A673 (cell line): ENCODE measurements around the gene ZNF837. TPM values are rescaled to one million over a fixed set of nuclear protein-coding genes. Genes with fewer than 3 reads are reported as not detected.

ENCODE experiments used
- BruUV-seq: library from RNA; stranded (reverse); fragments of 400-500 nt; replicated peaks from 2 replicates; lab custom pipeline; 2021; lab: Mats Ljungman, UMichigan
- CTCF ChIA-PET: fragments of 300-600 bp; sonication (Branson Sonifier 250); formaldehyde crosslinking; loops from one replicate; lab custom pipeline; 2022; ENCODE audit warnings: antibody characterized with exemption; lab: Charles Lee
- POLR2A ChIA-PET: fragments of 300-600 bp; sonication (Branson Sonifier 250); formaldehyde crosslinking; loops from one replicate; lab custom pipeline; 2022; ENCODE audit warnings: antibody characterized with exemption; ENCODE audit not compliant: low non-redundant PET; lab: Charles Lee
- DNase-seq: peaks from one replicate; pipeline ENCODE4 v3.0.0-alpha.2; 2015; ENCODE audit warnings: low spot score
- H3K27ac ChIP-seq: fragments of 200-600 bp; sonication (generic); 2 replicates; pipeline ENCODE4 v1.5.1; 2016; ENCODE audit warnings: mixed run types, low read depth, mild to moderate bottlenecking, mixed read lengths, antibody characterized with exemption, low read length; ENCODE audit not compliant: poor library complexity, severe bottlenecking
- H3K27me3 ChIP-seq: fragments of 200-600 bp; sonication (generic); replicated peaks from 2 replicates; pipeline ENCODE4 v1.6.1; 2017; ENCODE audit warnings: mixed run types, low read depth, mild to moderate bottlenecking, mixed read lengths, antibody characterized with exemption, low read length; ENCODE audit not compliant: insufficient read depth, poor library complexity
- H3K36me3 ChIP-seq: fragments of 200-600 bp; sonication (generic); 2 replicates; pipeline ENCODE4 v1.6.1; 2016; ENCODE audit warnings: mixed run types, mild to moderate bottlenecking, mixed read lengths, antibody characterized with exemption, low read length; ENCODE audit not compliant: insufficient read depth, poor library complexity, severe bottlenecking
- H3K4me1 ChIP-seq: fragments of 200-600 bp; sonication (generic); 2 replicates; pipeline ENCODE4 v1.6.1; 2017; ENCODE audit warnings: mixed run types, mild to moderate bottlenecking, mixed read lengths, antibody characterized with exemption, low read length; ENCODE audit not compliant: insufficient read depth, poor library complexity, severe bottlenecking
- H3K4me3 ChIP-seq: fragments of 200-600 bp; sonication (generic); 2 replicates; pipeline ENCODE4 v1.5.1; 2016; ENCODE audit warnings: low read depth, mixed run types, mild to moderate bottlenecking, mixed read lengths, low read length; ENCODE audit not compliant: poor library complexity, severe bottlenecking
- H3K9me3 ChIP-seq: fragments of 200-600 bp; sonication (generic); 2 replicates; pipeline ENCODE4 v1.6.1; 2016; ENCODE audit warnings: mixed run types, low read depth, mild to moderate bottlenecking, mixed read lengths, antibody characterized with exemption, low read length; ENCODE audit not compliant: poor library complexity, severe bottlenecking
- EZH2 ChIP-seq: fragments of 200-600 bp; sonication (generic); IDR thresholded peaks from 2 replicates; pipeline ENCODE4 v1.6.1; 2017; ENCODE audit warnings: borderline replicate concordance, low read depth, mild to moderate bottlenecking, mixed read lengths, antibody characterized with exemption, low read length; ENCODE audit not compliant: poor library complexity, severe bottlenecking
- intact Hi-C: fragments of 100-400 bp; cut with micrococcal nuclease; formaldehyde crosslinking; loops from one replicate; pipeline ENCODE4 v1.10.0; 2022; ENCODE audit not compliant: unreplicated experiment
- total RNA-seq: library from RNA; stranded (reverse); gene quantifications from 2 replicates; pipeline ENCODE4 v1.2.3, GENCODE V29; 2021
- TF ChIP-seq, protein P1 (sequence below): fragments of 300-800, 200-600 bp; sonication (generic); conservative IDR thresholded peaks from 2 replicates; pipeline ENCODE4 v1.5.1; 2017; ENCODE audit warnings: low read depth, mild to moderate bottlenecking, antibody characterized with exemption, low read length, moderate library complexity, mixed read lengths

Gene ZNF837
- total RNA-seq, 1 experiment from 2014 or later = 1.3 TPM

DNA sequence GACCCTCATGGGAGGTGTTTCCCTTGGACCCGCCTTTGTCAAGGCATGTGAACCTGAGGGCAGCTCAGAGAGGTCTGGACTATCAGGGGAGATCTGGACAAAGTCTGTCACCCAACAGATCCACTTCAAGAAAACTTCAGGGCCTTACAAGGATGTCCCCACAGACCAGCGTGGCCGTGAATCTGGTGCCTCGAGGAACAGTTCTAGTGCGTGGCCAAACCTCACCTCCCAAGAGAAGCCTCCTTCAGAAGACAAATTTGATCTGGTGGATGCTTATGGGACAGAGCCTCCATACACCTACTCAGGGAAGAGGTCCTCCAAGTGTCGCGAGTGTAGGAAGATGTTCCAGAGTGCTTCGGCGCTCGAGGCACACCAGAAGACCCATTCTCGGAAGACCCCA lies 42.5 kb downstream of the ZNF837 start:
- no peak for DNase-seq
- Histone ChIP-seq H3K4me1 (no peaks in the 10 kb centered on the region), H3K27me3 (no peaks in the 10 kb centered on the region), H3K4me3 (no peak overlapping the region), H3K36me3 (peaks cover 7% of the 10 kb centered on the region), H3K27ac (no peak overlapping the region), H3K9me3 (no peaks in the 10 kb centered on the region)
- CTCF ChIA-PET = no interaction called here
- no TSS peak for BruUV-seq
- intact Hi-C loops = no loop called here
- TF ChIP-seq, protein P1, sequence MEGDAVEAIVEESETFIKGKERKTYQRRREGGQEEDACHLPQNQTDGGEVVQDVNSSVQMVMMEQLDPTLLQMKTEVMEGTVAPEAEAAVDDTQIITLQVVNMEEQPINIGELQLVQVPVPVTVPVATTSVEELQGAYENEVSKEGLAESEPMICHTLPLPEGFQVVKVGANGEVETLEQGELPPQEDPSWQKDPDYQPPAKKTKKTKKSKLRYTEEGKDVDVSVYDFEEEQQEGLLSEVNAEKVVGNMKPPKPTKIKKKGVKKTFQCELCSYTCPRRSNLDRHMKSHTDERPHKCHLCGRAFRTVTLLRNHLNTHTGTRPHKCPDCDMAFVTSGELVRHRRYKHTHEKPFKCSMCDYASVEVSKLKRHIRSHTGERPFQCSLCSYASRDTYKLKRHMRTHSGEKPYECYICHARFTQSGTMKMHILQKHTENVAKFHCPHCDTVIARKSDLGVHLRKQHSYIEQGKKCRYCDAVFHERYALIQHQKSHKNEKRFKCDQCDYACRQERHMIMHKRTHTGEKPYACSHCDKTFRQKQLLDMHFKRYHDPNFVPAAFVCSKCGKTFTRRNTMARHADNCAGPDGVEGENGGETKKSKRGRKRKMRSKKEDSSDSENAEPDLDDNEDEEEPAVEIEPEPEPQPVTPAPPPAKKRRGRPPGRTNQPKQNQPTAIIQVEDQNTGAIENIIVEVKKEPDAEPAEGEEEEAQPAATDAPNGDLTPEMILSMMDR = no peak
- TF ChIP-seq EZH2 = no peak
- POLR2A ChIA-PET = no interaction called here

DNA sequence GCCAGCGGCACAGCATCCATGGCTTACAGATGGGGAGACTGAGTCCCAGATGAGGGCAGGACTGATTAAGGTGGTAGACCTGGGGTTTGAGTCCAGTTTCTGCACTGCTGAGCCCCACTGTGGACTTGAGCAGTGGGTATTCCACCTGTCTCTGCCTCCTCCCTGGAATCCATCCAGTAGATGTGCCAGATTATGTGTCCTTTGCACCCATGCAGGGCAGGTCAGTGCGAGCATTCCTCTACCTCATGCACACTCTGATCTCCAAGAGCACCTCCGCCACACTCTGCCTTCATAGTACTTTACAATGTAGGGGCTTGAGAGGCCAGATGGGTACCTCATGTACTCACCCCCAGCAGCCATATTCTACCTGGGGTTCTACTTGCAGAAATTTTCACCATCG lies 44.0 kb downstream of the ZNF837 start:
- CTCF ChIA-PET = no interaction called here
- Histone ChIP-seq H3K27me3 (no peaks in the 10 kb centered on the region), H3K27ac (no peak overlapping the region), H3K4me3 (no peak overlapping the region), H3K9me3 (no peaks in the 10 kb centered on the region), H3K36me3 (peaks cover 7% of the 10 kb centered on the region), H3K4me1 (no peaks in the 10 kb centered on the region)
- BruUV-seq = no TSS peak
- TF ChIP-seq, protein P1 = no peak
- no peak for TF ChIP-seq EZH2
- intact Hi-C loops = no loop called here
- DNase-seq = no peak
- POLR2A ChIA-PET = no interaction called here

DNA sequence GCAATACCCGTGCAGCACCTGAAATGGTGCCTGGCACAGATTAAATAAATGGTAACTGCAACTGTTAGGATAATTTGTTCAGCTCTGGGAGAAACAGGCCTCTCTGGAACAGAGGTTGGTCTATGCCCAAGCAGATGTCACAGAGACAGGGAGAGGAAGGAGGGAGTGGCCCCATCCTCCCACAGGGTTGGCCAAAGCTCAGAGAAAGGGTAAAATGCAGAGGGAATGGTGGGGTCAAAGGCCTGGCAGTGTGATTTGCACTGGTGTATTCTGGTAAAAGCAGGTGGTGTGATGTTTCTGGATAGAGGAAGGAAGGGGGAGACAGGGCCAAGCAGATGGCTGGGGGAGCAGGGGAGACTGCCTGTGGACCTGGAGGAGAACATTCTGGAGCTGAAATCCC lies 44.6 kb downstream of the ZNF837 start:
- Histone ChIP-seq H3K27ac (no peak overlapping the region), H3K27me3 (no peaks in the 10 kb centered on the region), H3K9me3 (no peaks in the 10 kb centered on the region), H3K4me1 (no peaks in the 10 kb centered on the region), H3K4me3 (no peak overlapping the region), H3K36me3 (peaks cover 7% of the 10 kb centered on the region)
- no peak for DNase-seq
- BruUV-seq = no TSS peak
- POLR2A ChIA-PET = no interaction called here
- intact Hi-C loops = no loop called here
- CTCF ChIA-PET = no interaction called here
- TF ChIP-seq, protein P1 = no peak
- TF ChIP-seq EZH2 = no peak
